AG09309 (cell line): Measurements from ENCODE around the gene INTS7.

Experiments
- DNase-seq: peaks from one replicate; pipeline ENCODE4 v3.0.0-alpha.2; 2010; ENCODE audit warnings: low read depth
- H3K4me3 ChIP-seq: 2 replicates; pipeline ENCODE4 v1.5.1; 2011; ENCODE audit warnings: mild to moderate bottlenecking, low read depth, low read length, moderate library complexity; ENCODE audit not compliant: control insufficient read depth
- CTCF ChIP-seq: IDR thresholded peaks from 2 replicates; pipeline ENCODE4 v1.5.1; 2011; ENCODE audit warnings: mild to moderate bottlenecking, low read depth, low read length, inconsistent platforms; ENCODE audit not compliant: insufficient read depth, control insufficient read depth; ENCODE audit errors: missing control alignments

INTS7 gene

GRCh38 chr1:212035123-212035834 is at the start of gene INTS7, which contains the start of gene DTL:
Gene INTS7, minus strand, starts transcription at chr1:212035557. Its CDS starts 120 bp downstream, at chr1:212035437.
Gene DTL, plus strand, starts transcription at chr1:212035748. Its CDS starts 143 bp downstream, at chr1:212035891.
- DNase-seq: peak; percentile 98
- peak; percentile 90 for TF ChIP-seq CTCF
- H3K4me3 ChIP-seq: peak within 1 kb of the TSS; percentile 74

GRCh38 chr1:212082765-212083406 is 47.5 kb upstream of the INTS7 start:
- TF ChIP-seq CTCF: no peak
- H3K4me3 ChIP-seq: no peak overlapping the region
- DNase-seq: no peak

GRCh38 chr1:212078826-212079225 is 43.5 kb upstream of the INTS7 start:
- no peak overlapping the region for H3K4me3 ChIP-seq
- no peak for DNase-seq
- no peak for TF ChIP-seq CTCF

- TF ChIP-seq CTCF: no peak
- no peak overlapping the region for H3K4me3 ChIP-seq
- DNase-seq: no peak
Measured at GRCh38 chr1:212077028-212077427, 41.7 kb upstream of the INTS7 start.

- DNase-seq: no peak
- TF ChIP-seq CTCF: no peak
- H3K4me3 ChIP-seq: no peak overlapping the region
Measured at GRCh38 chr1:212074856-212075255, 39.5 kb upstream of the INTS7 start.

- TF ChIP-seq CTCF: no peak
- DNase-seq: no peak
- H3K4me3 ChIP-seq: no peak overlapping the region
Measured at GRCh38 chr1:212074313-212074712, 39.0 kb upstream of the INTS7 start.
